Activated B cell treated with CpG ODN at 0.5 μM for 24 hours (primary cell): Measurements from ENCODE around the gene KCTD12. TPM values are rescaled to one million over a fixed set of nuclear protein-coding genes. Genes with fewer than 3 reads are reported as not detected.

Experiments
- ATAC-seq: fragments of 200-7000 bp; cut with Tn5 transposase; one replicate; pipeline ENCODE4 v1.10.0; 2021; ENCODE audit warnings: low read depth, mild to moderate bottlenecking, moderate library complexity
- CTCF ChIA-PET: fragments of 350-600 bp; sonication (Branson Sonifier 250); formaldehyde crosslinking; loops from one replicate; lab custom pipeline; 2021; ENCODE audit warnings: antibody characterized with exemption; lab: Charles Lee
- POLR2A ChIA-PET: fragments of 350-600 bp; sonication (Branson Sonifier 250); formaldehyde crosslinking; loops from one replicate; lab custom pipeline; 2021; ENCODE audit warnings: antibody characterized with exemption; lab: Charles Lee
- DNase-seq: peaks from one replicate; pipeline ENCODE4 v3.0.0; 2022
- H3K27ac Mint-ChIP-seq: one replicate; pipeline ENCODE4 v1.8.0; 2020; ENCODE audit warnings: mixed read lengths
- H3K27me3 Mint-ChIP-seq: one replicate; pipeline ENCODE4 v1.8.0; 2021; ENCODE audit warnings: mixed read lengths
- H3K36me3 Mint-ChIP-seq: one replicate; pipeline ENCODE4 v1.8.0; 2021; ENCODE audit warnings: low read depth, mixed read lengths
- H3K4me1 Mint-ChIP-seq: one replicate; pipeline ENCODE4 v1.8.0; 2021; ENCODE audit warnings: mixed read lengths
- H3K4me3 Mint-ChIP-seq: one replicate; pipeline ENCODE4 v1.8.0; 2020; ENCODE audit warnings: mild to moderate bottlenecking, mixed read lengths
- H3K9me3 Mint-ChIP-seq: one replicate; pipeline ENCODE4 v1.8.0; 2020; ENCODE audit warnings: mixed read lengths
- intact Hi-C: fragments of 100-400 bp; cut with micrococcal nuclease; formaldehyde crosslinking; loops from one replicate; pipeline ENCODE4 v1.15.1; 2024
- total RNA-seq: library from RNA; stranded (reverse); gene quantifications from 2 replicates; pipeline ENCODE4 v1.2.3, GENCODE V29; 2022
- TF ChIP-seq, protein P1 (sequence below): fragments of 200-600 bp; IDR thresholded peaks from one replicate; pipeline ENCODE4 v1.8.0; 2022; ENCODE audit warnings: antibody characterized with exemption, mild to moderate bottlenecking

KCTD12 gene
- total RNA-seq, 1 donor from 2014 or later = 5.5 TPM

DNA sequence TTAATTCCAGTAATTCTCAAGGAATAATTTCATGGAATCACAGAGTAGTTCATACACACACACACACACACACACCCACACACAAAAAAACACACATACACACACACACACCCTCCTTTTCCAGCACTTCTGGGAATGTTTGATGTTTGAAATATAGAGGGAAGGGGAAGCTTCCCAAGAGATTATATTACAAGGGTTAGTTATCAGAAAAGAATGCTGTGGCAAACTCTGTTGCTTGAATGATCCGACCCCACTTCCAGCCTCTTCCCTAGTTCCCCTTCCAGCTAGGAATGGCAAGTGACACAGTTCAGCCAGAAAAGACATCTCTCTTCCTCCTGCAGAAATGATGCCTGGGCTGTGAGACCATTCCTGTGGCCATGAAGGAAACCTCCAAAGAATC lies 49.9 kb downstream of the KCTD12 start:
- H3K27ac Mint-ChIP-seq = no peak overlapping the region
- TF ChIP-seq, protein P1, sequence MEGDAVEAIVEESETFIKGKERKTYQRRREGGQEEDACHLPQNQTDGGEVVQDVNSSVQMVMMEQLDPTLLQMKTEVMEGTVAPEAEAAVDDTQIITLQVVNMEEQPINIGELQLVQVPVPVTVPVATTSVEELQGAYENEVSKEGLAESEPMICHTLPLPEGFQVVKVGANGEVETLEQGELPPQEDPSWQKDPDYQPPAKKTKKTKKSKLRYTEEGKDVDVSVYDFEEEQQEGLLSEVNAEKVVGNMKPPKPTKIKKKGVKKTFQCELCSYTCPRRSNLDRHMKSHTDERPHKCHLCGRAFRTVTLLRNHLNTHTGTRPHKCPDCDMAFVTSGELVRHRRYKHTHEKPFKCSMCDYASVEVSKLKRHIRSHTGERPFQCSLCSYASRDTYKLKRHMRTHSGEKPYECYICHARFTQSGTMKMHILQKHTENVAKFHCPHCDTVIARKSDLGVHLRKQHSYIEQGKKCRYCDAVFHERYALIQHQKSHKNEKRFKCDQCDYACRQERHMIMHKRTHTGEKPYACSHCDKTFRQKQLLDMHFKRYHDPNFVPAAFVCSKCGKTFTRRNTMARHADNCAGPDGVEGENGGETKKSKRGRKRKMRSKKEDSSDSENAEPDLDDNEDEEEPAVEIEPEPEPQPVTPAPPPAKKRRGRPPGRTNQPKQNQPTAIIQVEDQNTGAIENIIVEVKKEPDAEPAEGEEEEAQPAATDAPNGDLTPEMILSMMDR = no peak
- intact Hi-C loops = no loop called here
- no peak overlapping the region for H3K4me3 Mint-ChIP-seq
- POLR2A ChIA-PET = no interaction called here
- CTCF ChIA-PET = no interaction called here
- H3K4me1 Mint-ChIP-seq = no peaks in the 10 kb centered on the region
- ATAC-seq (no peak), DNase-seq (no peak)
- no peaks in the 10 kb centered on the region for H3K9me3 Mint-ChIP-seq
- H3K27me3 Mint-ChIP-seq = peaks cover 8% of the 10 kb centered on the region
- no peaks in the 10 kb centered on the region for H3K36me3 Mint-ChIP-seq

DNA sequence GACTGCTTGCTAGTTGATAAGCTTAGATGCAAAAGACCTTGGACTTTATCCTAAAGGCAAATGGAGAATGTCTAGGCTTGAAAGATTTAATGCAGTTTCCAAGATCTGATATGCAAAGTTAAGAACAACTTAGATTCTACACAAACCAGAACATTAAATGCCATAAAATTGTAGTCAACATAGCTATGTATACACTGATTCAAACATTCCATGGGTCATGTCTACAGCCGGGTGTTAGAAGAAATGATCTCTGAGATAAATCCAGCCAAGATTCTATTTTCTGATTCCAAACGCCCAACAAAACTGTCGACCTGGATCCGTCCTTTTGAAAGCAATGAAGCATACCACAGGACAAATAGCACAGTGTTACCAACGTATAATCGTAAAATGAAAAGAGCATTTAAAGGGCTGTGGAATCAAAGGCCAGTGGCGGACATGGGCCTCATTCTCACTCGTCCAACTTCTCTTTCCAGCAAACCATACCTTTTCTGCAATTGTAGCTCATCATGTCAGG lies 52.7 kb downstream of the KCTD12 start:
- H3K27ac Mint-ChIP-seq = no peak overlapping the region
- H3K4me3 Mint-ChIP-seq = no peak overlapping the region
- H3K36me3 Mint-ChIP-seq = no peaks in the 10 kb centered on the region
- DNase-seq (no peak), ATAC-seq (no peak)
- TF ChIP-seq, protein P1 = no peak
- intact Hi-C loops = no loop called here
- ChIA-PET CTCF (no interaction called here), POLR2A (no interaction called here)
- H3K27me3 Mint-ChIP-seq = peaks cover 12% of the 10 kb centered on the region
- no peaks in the 10 kb centered on the region for H3K9me3 Mint-ChIP-seq
- H3K4me1 Mint-ChIP-seq = no peaks in the 10 kb centered on the region

DNA sequence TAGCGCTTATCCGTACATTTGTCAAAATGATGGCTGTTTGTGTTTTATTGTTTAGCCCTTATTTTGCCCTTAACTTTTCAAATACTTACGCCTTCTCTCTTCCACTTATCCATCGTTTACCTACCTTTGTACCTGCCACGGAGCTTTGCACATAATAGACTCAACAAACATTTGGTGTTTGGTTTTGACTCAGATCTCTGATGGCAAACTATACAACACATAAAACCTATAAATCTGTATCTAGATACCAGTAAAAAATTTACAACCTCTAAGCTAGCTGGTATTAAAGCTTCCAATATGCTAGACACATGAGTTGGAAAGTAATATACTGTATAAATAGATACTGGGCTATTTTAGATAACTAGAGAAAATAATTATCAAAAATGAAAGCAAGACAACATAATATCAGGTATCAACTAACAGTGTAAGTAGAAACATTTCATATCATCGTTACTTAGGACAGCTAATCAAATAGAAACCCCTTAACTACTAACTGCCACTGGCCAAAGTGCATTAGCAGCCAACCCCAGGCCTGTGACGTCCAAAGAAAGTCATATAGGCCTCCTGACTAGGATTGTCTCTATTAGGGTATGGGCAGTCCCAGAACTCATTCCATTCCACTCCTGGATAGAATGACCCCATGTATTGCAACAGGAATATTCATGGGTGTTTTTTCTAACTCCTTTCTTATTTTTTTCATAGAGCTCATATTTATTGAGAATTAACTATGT lies 53.8 kb downstream of the KCTD12 start:
- Mint-ChIP-seq H3K4me3 (no peak overlapping the region), H3K4me1 (no peaks in the 10 kb centered on the region), H3K27me3 (peaks cover 12% of the 10 kb centered on the region), H3K9me3 (no peaks in the 10 kb centered on the region), H3K36me3 (no peaks in the 10 kb centered on the region), H3K27ac (no peak overlapping the region)
- ChIA-PET POLR2A (no interaction called here), CTCF (no interaction called here)
- ATAC-seq = no peak
- DNase-seq = no peak
- TF ChIP-seq, protein P1 = no peak
- intact Hi-C loops = no loop called here

DNA sequence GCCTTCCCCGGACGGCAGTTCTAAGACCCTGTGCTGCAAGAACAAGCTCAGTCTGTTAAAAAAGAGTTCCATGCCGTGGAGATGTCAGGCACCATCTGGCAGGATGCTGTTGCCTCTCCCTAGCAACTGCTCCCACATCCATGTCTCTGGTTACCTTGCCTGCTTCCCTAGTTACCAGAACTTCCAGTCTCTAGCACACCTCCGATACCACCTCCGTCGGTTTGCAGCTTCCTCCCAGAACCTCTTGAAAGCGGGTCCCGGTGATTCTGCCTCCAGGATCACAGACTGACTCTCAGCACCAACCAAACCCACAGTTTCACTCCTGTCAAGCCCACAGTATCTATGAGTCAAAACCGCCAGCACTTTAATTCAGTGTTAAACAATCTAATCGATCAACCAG lies 55.4 kb downstream of the KCTD12 start:
- Mint-ChIP-seq H3K4me3 (no peak overlapping the region), H3K9me3 (no peaks in the 10 kb centered on the region), H3K4me1 (no peaks in the 10 kb centered on the region), H3K36me3 (no peaks in the 10 kb centered on the region), H3K27ac (no peak overlapping the region), H3K27me3 (peaks cover 4% of the 10 kb centered on the region)
- POLR2A ChIA-PET = no interaction called here
- DNase-seq (no peak), ATAC-seq (no peak)
- TF ChIP-seq, protein P1 = no peak
- intact Hi-C loops = no loop called here
- CTCF ChIA-PET = no interaction called here

Other genes with a start within 250 kb of the KCTD12 start
- gene ACOD1, start 62.1 kb upstream of the KCTD12 start, total RNA-seq = not detected in 2 replicates
- 20.6 and 23.6 TPM in 2 replicates for gene CLN5, start 105.7 kb upstream of the KCTD12 start, total RNA-seq
- 46.2 and 49.8 TPM in 2 replicates for gene FBXL3, start 140.8 kb upstream of the KCTD12 start, total RNA-seq